ENCODE results near the gene HOXD13. TPM values are rescaled to one million over a fixed set of nuclear protein-coding genes. Genes with fewer than 3 reads are reported as not detected.
A peak's percentile ranks its signal among the peaks of the same experiment; 100 is the strongest.

Gene HOXD13
- total RNA-seq, 1 donor from 2014 or later = not detected

- intact Hi-C loops (cut with micrococcal nuclease) = no loop called here
- ATAC-seq (peak; percentile 64), DNase-seq (peak; percentile 56)
These were observed 12.5 kb upstream of the HOXD13 start for GRCh38 chr2:176079831-176080539.

GRCh38 chr2:176080540-176081375 lies 11.8 kb upstream of the HOXD13 start:
- intact Hi-C loops (cut with micrococcal nuclease) = no loop called here
- DNase-seq (no peak), ATAC-seq (no peak)

- intact Hi-C loops (cut with micrococcal nuclease) = no loop called here
- ATAC-seq = no peak
These were observed 11.1 kb upstream of the HOXD13 start for GRCh38 chr2:176081376-176081836.

GRCh38 chr2:176081837-176082524 lies 10.5 kb upstream of the HOXD13 start:
- intact Hi-C loops (cut with micrococcal nuclease) = no loop called here
- DNase-seq (no peak), ATAC-seq (no peak)

More at GRCh38 chr2:176081376-176081836, 11.1 kb upstream of the HOXD13 start:
- DNase-seq = no peak

DNA sequence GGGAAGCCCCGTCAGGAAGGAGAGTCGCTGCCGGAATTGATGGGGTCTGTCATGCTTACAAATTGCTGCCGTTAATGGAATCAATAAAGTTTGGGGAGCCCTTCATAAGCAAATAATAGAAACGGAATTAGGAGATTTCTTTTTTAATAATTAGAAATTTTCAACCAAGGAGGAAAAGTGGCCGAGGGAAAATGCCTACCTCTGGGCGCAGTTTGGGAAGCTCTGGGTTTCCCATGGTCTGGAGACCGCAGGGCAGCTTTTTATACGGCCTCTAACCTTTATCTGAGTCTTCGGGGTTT lies 10.0 kb upstream of the HOXD13 start:
- DNase-seq = no peak
- ATAC-seq = no peak
- intact Hi-C loops (cut with micrococcal nuclease) = no loop called here

- ATAC-seq (no peak), DNase-seq (no peak)
- intact Hi-C loops (cut with micrococcal nuclease) = no loop called here
These were observed 9.4 kb upstream of the HOXD13 start for GRCh38 chr2:176082824-176083751.

DNA sequence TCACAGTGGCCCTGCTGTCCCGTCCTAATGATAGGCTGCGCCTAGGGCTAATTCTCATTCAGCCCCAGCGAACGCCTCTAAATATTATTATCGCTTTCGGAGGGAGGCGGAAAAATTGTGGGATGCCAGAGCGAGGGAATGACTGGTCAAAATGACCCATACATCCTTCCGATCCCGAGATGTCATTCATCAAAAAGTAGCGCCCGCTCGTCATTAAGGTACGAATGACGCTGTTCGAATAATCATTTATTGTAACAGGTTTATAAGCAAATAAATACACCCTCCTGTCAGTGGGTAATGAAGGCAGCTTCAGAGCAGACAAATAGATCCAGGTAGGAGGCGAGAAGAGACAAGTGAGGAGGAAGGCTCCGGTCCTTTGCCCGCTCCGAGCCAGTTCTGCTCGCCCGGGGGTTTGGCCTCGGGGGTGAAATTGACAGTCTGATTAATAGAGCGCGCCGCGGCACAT lies 8.7 kb upstream of the HOXD13 start, which contains the start of gene EVX2:
Gene EVX2 (minus strand): TSS at position 167 of the 466 bp plus-strand sequence. CDS start 186 bp downstream, outside the sequence.
- DNase-seq (no peak), ATAC-seq (no peak)
- intact Hi-C loops (cut with micrococcal nuclease) = no loop called here

DNA sequence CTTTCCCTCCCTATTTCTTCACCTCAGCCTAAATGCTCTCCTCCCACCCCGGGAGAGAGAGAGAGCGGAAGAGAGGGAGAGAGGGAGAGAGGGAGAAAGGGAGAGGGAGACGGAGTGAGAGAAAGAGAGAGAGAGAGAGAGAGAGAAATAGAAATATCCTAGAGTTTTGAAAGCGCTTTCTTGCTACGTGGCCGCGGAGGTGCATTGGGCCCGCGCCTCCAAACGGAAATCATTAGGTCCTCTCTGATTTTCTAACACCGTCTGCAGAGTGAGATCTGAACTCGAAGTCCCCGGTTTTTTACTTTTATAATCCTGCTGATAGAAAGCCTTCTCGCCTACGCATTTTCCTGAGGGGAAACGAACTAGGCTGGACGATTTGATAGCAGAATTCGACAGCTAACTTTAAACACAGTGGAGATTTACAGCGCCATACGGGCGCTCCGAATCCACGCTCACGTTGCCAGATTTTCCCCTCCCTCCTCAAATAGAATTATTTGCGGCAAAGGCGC lies 7.9 kb upstream of the HOXD13 start:
- ATAC-seq (no peak), DNase-seq (no peak)
- intact Hi-C loops (cut with micrococcal nuclease) = loop anchor here (5.0 kb wide), 1 partner anchor 402 kb away; no protein-coding TSS in a partner anchor

- intact Hi-C loops (cut with micrococcal nuclease) = loop anchor here (5.0 kb wide), 1 partner anchor 403 kb away; no protein-coding TSS in a partner anchor
- ATAC-seq (no peak), DNase-seq (no peak)
These were observed 7.3 kb upstream of the HOXD13 start for GRCh38 chr2:176085120-176085788.

GRCh38 chr2:176085861-176086771 lies 6.4 kb upstream of the HOXD13 start:
- DNase-seq (no peak), ATAC-seq (peak; percentile 53)
- intact Hi-C loops (cut with micrococcal nuclease) = loop anchor here (5.0 kb wide), 1 partner anchor 404 kb away; no protein-coding TSS in a partner anchor

GRCh38 chr2:176087330-176088047 lies 5.0 kb upstream of the HOXD13 start:
- ATAC-seq (no peak), DNase-seq (no peak)
- intact Hi-C loops (cut with micrococcal nuclease) = loop anchor here (5.0 kb wide), 1 partner anchor 405 kb away; no protein-coding TSS in a partner anchor

- DNase-seq (peak; percentile 72), ATAC-seq (peak; percentile 89)
- intact Hi-C loops (cut with micrococcal nuclease) = loop anchor here (5.0 kb wide), 1 partner anchor 406 kb away; no protein-coding TSS in a partner anchor
These were observed 4.2 kb upstream of the HOXD13 start for GRCh38 chr2:176088048-176088936.

GRCh38 chr2:176088937-176089842 lies 3.3 kb upstream of the HOXD13 start:
- intact Hi-C loops (cut with micrococcal nuclease) = loop anchor here (5.0 kb wide), 1 partner anchor 407 kb away; no protein-coding TSS in a partner anchor
- DNase-seq (no peak), ATAC-seq (no peak)

- ATAC-seq = no peak
- no peak for DNase-seq
- intact Hi-C loops (cut with micrococcal nuclease) = loop anchor here (5.0 kb wide), 1 partner anchor 408 kb away; no protein-coding TSS in a partner anchor
These were observed 2.6 kb upstream of the HOXD13 start for GRCh38 chr2:176089843-176090395.

All from left ventricle myocardium superior (tissue), 1 donor.